ENCODE results near the gene MRPL52. TPM values are rescaled to one million over a fixed set of nuclear protein-coding genes. Genes with fewer than 3 reads are reported as not detected.
"Not testable (repeated sequence)": the region's sequence is repeated elsewhere in the genome, so short reads cannot be mapped to it uniquely, and the experiment has no call there.

MRPL52 gene
- total RNA-seq, 1 donor from 2014 or later, result 28.1 TPM

DNA sequence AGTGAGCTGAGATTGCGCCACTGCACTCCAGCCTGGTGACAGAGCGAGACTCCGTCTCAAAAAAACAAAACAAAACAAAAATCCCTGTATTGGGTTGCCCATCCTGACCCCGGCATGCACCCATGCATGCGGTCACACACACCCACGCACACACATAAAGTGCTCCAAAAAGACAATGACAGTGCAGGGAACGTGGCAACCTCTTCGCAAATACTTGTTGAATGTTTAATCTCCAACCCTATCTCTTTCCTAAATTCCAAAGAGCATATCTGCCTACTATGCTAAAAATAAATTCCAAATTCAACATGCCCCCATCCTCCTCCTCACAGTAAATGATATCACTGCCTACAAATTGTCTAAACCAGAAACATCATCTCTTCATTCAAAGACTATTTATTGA lies 28.0 kb upstream of the MRPL52 start:
- Mint-ChIP-seq H3K4me1 (peaks cover 7% of the 10 kb centered on the region), H3K36me3 (no peaks in the 10 kb centered on the region), H3K27me3 (ENCODE audit: insufficient read depth, low read depth) (peaks cover 5% of the 10 kb centered on the region), H3K9me3 (no peaks in the 10 kb centered on the region), H3K4me3 (no peak overlapping the region), H3K27ac (no peak overlapping the region)
- H2AFZ ChIP-seq (replicated peaks), result no peak overlapping the region
- H3K4me1 ChIP-seq, result no peaks in the 10 kb centered on the region
- TF ChIP-seq EZH2phosphoT487 (IDR thresholded peaks at IDR 0.05) (no peak), EZH2 (IDR thresholded peaks at IDR 0.05) (no peak)
- TF ChIP-seq, protein P1, sequence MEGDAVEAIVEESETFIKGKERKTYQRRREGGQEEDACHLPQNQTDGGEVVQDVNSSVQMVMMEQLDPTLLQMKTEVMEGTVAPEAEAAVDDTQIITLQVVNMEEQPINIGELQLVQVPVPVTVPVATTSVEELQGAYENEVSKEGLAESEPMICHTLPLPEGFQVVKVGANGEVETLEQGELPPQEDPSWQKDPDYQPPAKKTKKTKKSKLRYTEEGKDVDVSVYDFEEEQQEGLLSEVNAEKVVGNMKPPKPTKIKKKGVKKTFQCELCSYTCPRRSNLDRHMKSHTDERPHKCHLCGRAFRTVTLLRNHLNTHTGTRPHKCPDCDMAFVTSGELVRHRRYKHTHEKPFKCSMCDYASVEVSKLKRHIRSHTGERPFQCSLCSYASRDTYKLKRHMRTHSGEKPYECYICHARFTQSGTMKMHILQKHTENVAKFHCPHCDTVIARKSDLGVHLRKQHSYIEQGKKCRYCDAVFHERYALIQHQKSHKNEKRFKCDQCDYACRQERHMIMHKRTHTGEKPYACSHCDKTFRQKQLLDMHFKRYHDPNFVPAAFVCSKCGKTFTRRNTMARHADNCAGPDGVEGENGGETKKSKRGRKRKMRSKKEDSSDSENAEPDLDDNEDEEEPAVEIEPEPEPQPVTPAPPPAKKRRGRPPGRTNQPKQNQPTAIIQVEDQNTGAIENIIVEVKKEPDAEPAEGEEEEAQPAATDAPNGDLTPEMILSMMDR (IDR thresholded peaks at IDR 0.05), result no peak
- H3K9ac ChIP-seq, result no peak overlapping the region
- no peak for DNase-seq (ENCODE audit: low spot score)
- no peak overlapping the region for H3K4me2 ChIP-seq
- no peak overlapping the region for H3K4me3 ChIP-seq
- H3K27ac ChIP-seq, result no peak overlapping the region
- no peaks in the 10 kb centered on the region for H3K9me3 ChIP-seq (ENCODE audit: low read depth)
- no peaks in the 10 kb centered on the region for H3K79me2 ChIP-seq (ENCODE audit: low read depth)
- no peaks in the 10 kb centered on the region for H4K20me1 ChIP-seq (ENCODE audit: low read depth)
- H3K36me3 ChIP-seq, result no peaks in the 10 kb centered on the region
- H3K27me3 ChIP-seq, result no peaks in the 10 kb centered on the region
- H3F3A ChIP-seq (ENCODE audit: low read depth), result no peaks in the 10 kb centered on the region

DNA sequence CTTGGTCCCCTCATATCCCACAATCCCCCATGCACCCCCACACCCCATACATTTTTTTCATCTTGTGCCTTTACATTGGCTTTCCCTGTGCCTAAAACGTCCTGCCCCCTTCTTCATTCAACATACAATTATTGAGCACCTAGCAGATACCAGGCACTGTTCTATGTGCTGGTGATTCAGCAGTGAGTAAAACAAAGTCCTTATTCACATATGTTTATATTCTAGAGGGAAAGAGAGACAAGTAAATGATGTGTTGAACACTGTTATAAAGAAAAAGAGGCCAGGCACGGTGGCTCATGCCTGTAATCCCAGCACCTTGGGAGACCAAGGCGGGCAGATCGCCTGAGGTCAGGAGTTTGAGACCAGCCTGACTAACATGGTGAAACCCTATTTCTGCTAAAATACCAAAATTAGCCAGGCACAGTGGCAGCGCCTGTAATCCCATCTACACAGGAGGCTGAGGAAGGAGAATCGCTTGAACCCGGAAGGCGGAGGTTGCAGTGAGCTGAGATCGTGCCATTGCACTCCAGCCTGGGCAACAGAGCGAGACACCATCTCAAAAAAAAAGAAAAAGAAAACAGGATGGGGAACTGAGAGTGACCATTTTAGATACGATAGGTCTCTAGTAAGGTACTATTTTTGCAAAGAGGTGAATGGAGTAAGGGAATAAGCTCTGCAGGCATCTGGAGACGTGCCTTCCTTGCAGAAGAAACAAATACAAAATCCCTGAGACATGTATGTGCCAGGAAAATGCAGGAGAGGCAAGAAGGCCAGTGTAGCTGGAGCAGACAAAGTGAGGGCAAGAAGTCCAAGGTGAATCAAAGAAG lies 26.6 kb upstream of the MRPL52 start:
- no peak overlapping the region for H3K9ac ChIP-seq
- H3K27me3 ChIP-seq, result no peaks in the 10 kb centered on the region
- H3K79me2 ChIP-seq (ENCODE audit: low read depth), result no peaks in the 10 kb centered on the region
- H3K27ac ChIP-seq, result no peak overlapping the region
- Mint-ChIP-seq H3K4me3 (no peak overlapping the region), H3K9me3 (no peaks in the 10 kb centered on the region), H3K27me3 (ENCODE audit: insufficient read depth, low read depth) (peaks cover 9% of the 10 kb centered on the region), H3K36me3 (no peaks in the 10 kb centered on the region), H3K27ac (no peak overlapping the region), H3K4me1 (no peaks in the 10 kb centered on the region)
- no peaks in the 10 kb centered on the region for H3K36me3 ChIP-seq
- H2AFZ ChIP-seq (replicated peaks), result no peak overlapping the region
- DNase-seq (ENCODE audit: low spot score), result no peak
- no peak overlapping the region for H3K4me3 ChIP-seq
- no peaks in the 10 kb centered on the region for H3F3A ChIP-seq (ENCODE audit: low read depth)
- H4K20me1 ChIP-seq (ENCODE audit: low read depth), result no peaks in the 10 kb centered on the region
- no peaks in the 10 kb centered on the region for H3K4me1 ChIP-seq
- H3K4me2 ChIP-seq, result no peak overlapping the region
- H3K9me3 ChIP-seq (ENCODE audit: low read depth), result no peaks in the 10 kb centered on the region
- TF ChIP-seq EZH2phosphoT487 (IDR thresholded peaks at IDR 0.05) (no peak), EZH2 (IDR thresholded peaks at IDR 0.05) (no peak)
- TF ChIP-seq, protein P1 (IDR thresholded peaks at IDR 0.05), result no peak

DNA sequence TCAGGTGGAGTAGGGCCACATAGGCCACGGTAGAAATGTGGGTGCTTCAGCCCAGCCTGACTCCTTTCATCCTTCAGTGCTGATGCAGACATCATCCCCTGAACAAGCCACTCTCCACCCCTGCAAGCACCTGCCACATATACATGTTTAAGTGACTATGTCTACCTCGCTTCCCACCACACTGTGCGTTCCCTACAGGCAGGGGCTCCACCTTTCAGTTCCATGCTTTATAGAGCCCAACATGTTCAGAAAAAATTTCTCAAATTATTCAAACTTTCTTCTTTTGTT lies 26.1 kb upstream of the MRPL52 start:
- no peak overlapping the region for H3K27ac ChIP-seq
- Mint-ChIP-seq H3K36me3 (no peaks in the 10 kb centered on the region), H3K27me3 (ENCODE audit: insufficient read depth, low read depth) (peaks cover 9% of the 10 kb centered on the region), H3K4me3 (no peak overlapping the region), H3K27ac (peak overlapping the region; percentile 71), H3K4me1 (no peaks in the 10 kb centered on the region), H3K9me3 (no peaks in the 10 kb centered on the region)
- no peaks in the 10 kb centered on the region for H3K79me2 ChIP-seq (ENCODE audit: low read depth)
- no peak for TF ChIP-seq EZH2phosphoT487 (IDR thresholded peaks at IDR 0.05)
- TF ChIP-seq, protein P1 (IDR thresholded peaks at IDR 0.05), result no peak
- no peak for TF ChIP-seq EZH2 (IDR thresholded peaks at IDR 0.05)
- H3F3A ChIP-seq (ENCODE audit: low read depth), result no peaks in the 10 kb centered on the region
- no peaks in the 10 kb centered on the region for H3K36me3 ChIP-seq
- no peaks in the 10 kb centered on the region for H4K20me1 ChIP-seq (ENCODE audit: low read depth)
- no peaks in the 10 kb centered on the region for H3K27me3 ChIP-seq
- H3K9me3 ChIP-seq (ENCODE audit: low read depth), result no peaks in the 10 kb centered on the region
- DNase-seq (ENCODE audit: low spot score), result no peak
- no peak overlapping the region for H3K4me3 ChIP-seq
- H2AFZ ChIP-seq (replicated peaks), result no peak overlapping the region
- no peak overlapping the region for H3K9ac ChIP-seq
- no peak overlapping the region for H3K4me2 ChIP-seq
- H3K4me1 ChIP-seq, result no peaks in the 10 kb centered on the region

DNA sequence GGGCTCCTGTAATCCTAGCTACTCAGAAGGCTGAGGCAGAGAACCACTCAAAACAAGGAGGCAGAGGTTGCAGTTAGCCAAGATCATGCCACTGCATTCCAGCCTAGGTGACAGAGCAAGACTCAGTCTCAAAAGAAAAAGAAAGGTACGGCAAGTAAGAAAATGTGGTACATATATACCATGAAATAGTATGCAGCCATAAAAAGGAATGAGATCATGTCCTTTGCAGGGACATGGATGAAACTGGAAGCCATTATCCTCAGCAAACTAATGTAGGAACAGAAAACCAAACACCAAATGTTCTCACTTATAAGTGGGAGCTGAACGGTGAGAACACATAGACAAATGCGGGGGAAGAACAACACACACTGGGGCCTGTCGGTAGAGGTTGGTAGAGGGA lies 24.5 kb upstream of the MRPL52 start:
- H3K4me3 Mint-ChIP-seq; H3K27me3 Mint-ChIP-seq (ENCODE audit: insufficient read depth, low read depth); DNase-seq (ENCODE audit: low spot score); H2AFZ ChIP-seq (replicated peaks); H3K79me2 ChIP-seq (ENCODE audit: low read depth); H3K27me3 ChIP-seq; H3K4me2 ChIP-seq; H3F3A ChIP-seq (ENCODE audit: low read depth); H3K36me3 ChIP-seq; H3K27ac ChIP-seq; H3K9me3 Mint-ChIP-seq; H3K9ac ChIP-seq; H4K20me1 ChIP-seq (ENCODE audit: low read depth); H3K4me1 Mint-ChIP-seq; H3K36me3 Mint-ChIP-seq; H3K4me1 ChIP-seq; H3K4me3 ChIP-seq; H3K9me3 ChIP-seq (ENCODE audit: low read depth); H3K27ac Mint-ChIP-seq: not testable (repeated sequence)
